Activated CD4-positive, alpha-beta T cell treated with anti-CD3 and anti-CD28 coated beads, Interleukin-2, amount 50 U/mL, for 48 hours (primary cell): ENCODE measurements around the gene KCNN4.

ENCODE experiments used
- DNase-seq, 2 experiments: peaks; one replicate each; pipeline ENCODE4 v3.0.0-alpha.2; 2020

KCNN4 gene

GRCh38 chr19:43747557-43748204 lies 33.1 kb downstream of the KCNN4 start:
- peak in 1 of 2 experiments; percentile 15 for DNase-seq

- no peak for DNase-seq
Measured at GRCh38 chr19:43743059-43743458, 37.7 kb downstream of the KCNN4 start.

GRCh38 chr19:43741075-43741825 lies 39.5 kb downstream of the KCNN4 start:
- DNase-seq = no peak

- no peak for DNase-seq
Measured at GRCh38 chr19:43739439-43740235, 41.1 kb downstream of the KCNN4 start.

- DNase-seq = no peak
Measured at GRCh38 chr19:43738780-43739211, 42.0 kb downstream of the KCNN4 start.

GRCh38 chr19:43735957-43736356 lies 44.8 kb downstream of the KCNN4 start:
- no peak for DNase-seq

- DNase-seq = no peak
Measured at GRCh38 chr19:43735013-43735412, 45.8 kb downstream of the KCNN4 start.

GRCh38 chr19:43731846-43732245 lies 48.9 kb downstream of the KCNN4 start:
- DNase-seq = no peak

- DNase-seq = no peak
Measured at GRCh38 chr19:43731346-43731745, 49.4 kb downstream of the KCNN4 start.

GRCh38 chr19:43729919-43730318 lies 50.9 kb downstream of the KCNN4 start:
- DNase-seq = no peak

GRCh38 chr19:43727593-43727853 lies 53.2 kb downstream of the KCNN4 start:
- no peak for DNase-seq

GRCh38 chr19:43726736-43727592 lies 53.8 kb downstream of the KCNN4 start:
- DNase-seq = no peak

- DNase-seq = no peak
Measured at GRCh38 chr19:43725468-43725867, 55.3 kb downstream of the KCNN4 start.

- no peak for DNase-seq
Measured at GRCh38 chr19:43724896-43725295, 55.9 kb downstream of the KCNN4 start.

- no peak for DNase-seq
Measured at GRCh38 chr19:43723588-43723987, 57.2 kb downstream of the KCNN4 start.

- DNase-seq = no peak
Measured at GRCh38 chr19:43721469-43722048, 59.2 kb downstream of the KCNN4 start.

- no peak for DNase-seq
Measured at GRCh38 chr19:43720936-43721335, 59.8 kb downstream of the KCNN4 start.

- no peak for DNase-seq
Measured at GRCh38 chr19:43719918-43720317, 60.9 kb downstream of the KCNN4 start.

- DNase-seq = no peak
Measured at GRCh38 chr19:43719378-43719868, 61.4 kb downstream of the KCNN4 start.

GRCh38 chr19:43718627-43719377 lies 62.0 kb downstream of the KCNN4 start:
- no peak for DNase-seq
